Gastroesophageal sphincter (tissue), 4 donors: ENCODE results near the gene RGS21. TPM values are rescaled to one million over a fixed set of nuclear protein-coding genes. Genes with fewer than 3 reads are reported as not detected.

ENCODE experiments used
- ATAC-seq: fragments of 150-250 bp; one replicate; pipeline ENCODE4 v1.9.1; 2016; ENCODE audit warnings: mild to moderate bottlenecking, moderate library complexity
- H3K27ac ChIP-seq, 4 donors: fragments of 200-600 bp; sonication (generic) in 3 of 4; 1 replicate in 3 of 4; 2 replicates in 1 of 4; pipeline ENCODE4 v1.5.1; 2016 to 2019
- H3K27me3 ChIP-seq: fragments of 200-600 bp; sonication (generic); one replicate; pipeline ENCODE4 v1.5.1; 2019
- H3K36me3 ChIP-seq, 2 donors: fragments of 200-600 bp; sonication (generic); one replicate each; pipeline ENCODE4 v1.5.1; 2019; ENCODE audit warnings: control low read depth in 1 of 2
- H3K4me1 ChIP-seq, 3 donors: fragments of 200-600 bp; sonication (generic); 1 replicate in 2 of 3; 2 replicates in 1 of 3; pipeline ENCODE4 v1.5.1; 2016 to 2019; ENCODE audit warnings: control low read depth in 2 of 3
- H3K4me3 ChIP-seq, 2 donors: fragments of 200-600 bp; sonication (generic); one replicate each; pipeline ENCODE4 v1.5.1; 2019; ENCODE audit warnings: mild to moderate bottlenecking in 1 of 2, moderate library complexity in 1 of 2
- H3K9me3 ChIP-seq, 3 donors: fragments of 200-600 bp; sonication (generic); one replicate each; pipeline ENCODE4 v1.5.1; 2017 to 2019; ENCODE audit warnings: control low read depth in 2 of 3
- CTCF ChIP-seq, 4 experiments: fragments of 200-600 bp in 2 of 4; fragments of 450-650 bp in 2 of 4; sonication (generic) in 1 of 4; IDR thresholded peaks; one replicate each; pipeline ENCODE4 v1.5.1; 2017 to 2019; ENCODE audit warnings: antibody characterized with exemption in 4 of 4, mild to moderate bottlenecking in 2 of 4, moderate library complexity in 2 of 4
- EP300 ChIP-seq: sonication (generic); formaldehyde crosslinking; IDR thresholded peaks from one replicate; pipeline ENCODE4 v1.6.1; 2017; ENCODE audit warnings: antibody characterized with exemption, mild to moderate bottlenecking
- POLR2A ChIP-seq, 2 donors: fragments of 450-650 bp; IDR thresholded peaks; one replicate each; pipeline ENCODE4 v1.6.1; 2017; ENCODE audit warnings: antibody characterized with exemption in 2 of 2, mild to moderate bottlenecking in 2 of 2, moderate library complexity in 1 of 2
- POLR2AphosphoS5 ChIP-seq: sonication (generic); formaldehyde crosslinking; IDR thresholded peaks from one replicate; pipeline ENCODE4 v1.6.1; 2017; ENCODE audit warnings: antibody characterized with exemption
- WGBS, 2 donors: methylation state at CpG; one replicate each; pipeline ENCODE4 v1.1.5; 2018; ENCODE audit warnings: low coverage in 1 of 2; 5-methylcytosine and 5-hydroxymethylcytosine counted together
- total RNA-seq, 4 donors: library from RNA; depleted of rRNA; stranded (reverse); fragments of >200 nt; gene quantifications; one replicate each; pipeline ENCODE4 v1.1.0, GENCODE V29; 2016

Gene RGS21
- total RNA-seq, 4 donors from 2014 or later = not detected

GRCh38 chr1:192351550-192351949, 34.8 kb downstream of the RGS21 start:
- Histone ChIP-seq H3K9me3 (no peaks in the 10 kb centered on the region), H3K27ac (no peak overlapping the region), H3K4me1 (no peaks in the 10 kb centered on the region), H3K36me3 (no peaks in the 10 kb centered on the region), H3K4me3 (no peak overlapping the region), H3K27me3 (no peaks in the 10 kb centered on the region)
- TF ChIP-seq EP300 (no peak), CTCF (IDR thresholded peaks at IDR 0.05) (no peak), POLR2AphosphoS5 (no peak), POLR2A (IDR thresholded peaks at IDR 0.05) (no peak)
- no peak for ATAC-seq

- Histone ChIP-seq H3K36me3 (no peaks in the 10 kb centered on the region), H3K4me3 (no peak overlapping the region), H3K4me1 (no peaks in the 10 kb centered on the region), H3K27me3 (no peaks in the 10 kb centered on the region), H3K27ac (no peak overlapping the region), H3K9me3 (no peaks in the 10 kb centered on the region)
- ATAC-seq = no peak
- TF ChIP-seq POLR2AphosphoS5 (no peak), EP300 (no peak), POLR2A (IDR thresholded peaks at IDR 0.05) (no peak), CTCF (IDR thresholded peaks at IDR 0.05) (no peak)
- WGBS, 2 donors = 17 to 32% methylated on average over 4 of the region's 4 CpGs
Observed at GRCh38 chr1:192357924-192358323, 41.1 kb downstream of the RGS21 start.

GRCh38 chr1:192358402-192358801, 41.6 kb downstream of the RGS21 start:
- H3K4me1 ChIP-seq = no peaks in the 10 kb centered on the region

GRCh38 chr1:192358822-192359221, 42.0 kb downstream of the RGS21 start:
- TF ChIP-seq EP300 (no peak), POLR2A (IDR thresholded peaks at IDR 0.05) (no peak), POLR2AphosphoS5 (no peak), CTCF (IDR thresholded peaks at IDR 0.05) (no peak)
- H3K4me1 ChIP-seq = no peaks in the 10 kb centered on the region
- no peak overlapping the region for H3K27ac ChIP-seq
- no peaks in the 10 kb centered on the region for H3K36me3 ChIP-seq
- ATAC-seq = no peak
- no peaks in the 10 kb centered on the region for H3K9me3 ChIP-seq
- H3K4me3 ChIP-seq = no peak overlapping the region
- H3K27me3 ChIP-seq = no peaks in the 10 kb centered on the region
- 90 to 93% methylated on average over 1 of the region's 1 CpG for WGBS, 2 donors

More at GRCh38 chr1:192358402-192358801, 41.6 kb downstream of the RGS21 start:
- no peak for ATAC-seq
- Histone ChIP-seq H3K36me3 (no peaks in the 10 kb centered on the region), H3K27me3 (no peaks in the 10 kb centered on the region), H3K27ac (no peak overlapping the region), H3K4me3 (no peak overlapping the region), H3K9me3 (no peaks in the 10 kb centered on the region)
- 75 to 83% methylated on average over 3 of the region's 3 CpGs for WGBS, 2 donors
- TF ChIP-seq EP300 (no peak), POLR2AphosphoS5 (no peak), CTCF (IDR thresholded peaks at IDR 0.05) (no peak), POLR2A (IDR thresholded peaks at IDR 0.05) (no peak)

GRCh38 chr1:192363177-192363576, 46.4 kb downstream of the RGS21 start:
- Histone ChIP-seq H3K9me3 (no peaks in the 10 kb centered on the region), H3K36me3 (no peaks in the 10 kb centered on the region), H3K27ac (no peak overlapping the region), H3K27me3 (no peaks in the 10 kb centered on the region), H3K4me1 (no peaks in the 10 kb centered on the region), H3K4me3 (no peak overlapping the region)
- TF ChIP-seq CTCF (IDR thresholded peaks at IDR 0.05) (no peak), POLR2A (IDR thresholded peaks at IDR 0.05) (no peak), POLR2AphosphoS5 (no peak), EP300 (no peak)
- ATAC-seq = no peak
